ENCODE data around the gene TMEM269.

Gene TMEM269

DNA sequence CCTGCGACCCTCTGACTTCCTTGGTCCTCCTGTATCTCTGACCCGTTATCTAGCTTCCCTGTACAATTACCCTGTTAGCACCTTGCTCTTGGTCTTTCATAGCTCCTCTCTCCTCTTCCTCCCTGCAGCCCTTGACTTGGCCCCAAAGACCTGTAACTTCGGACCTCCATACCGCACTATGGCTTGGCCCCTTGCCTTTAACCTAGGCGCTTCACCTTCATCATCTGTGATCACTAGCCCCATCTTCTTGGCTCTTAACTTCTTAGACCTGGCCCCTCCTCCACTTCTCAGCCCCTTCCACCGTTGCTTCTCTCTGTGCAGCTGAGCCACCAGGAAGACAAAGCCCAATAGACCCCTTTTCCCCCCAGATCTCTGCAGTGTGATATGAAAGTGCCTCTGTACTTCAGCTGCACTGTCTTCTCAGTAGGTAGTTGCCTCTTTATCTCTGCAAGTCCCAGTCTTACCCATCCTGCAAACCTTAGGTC lies 62.4 kb downstream of the TMEM269 start:
- no peak for DNase-seq (ENCODE audit: low read depth in 1 of 2, low spot score in 1 of 2)

DNA sequence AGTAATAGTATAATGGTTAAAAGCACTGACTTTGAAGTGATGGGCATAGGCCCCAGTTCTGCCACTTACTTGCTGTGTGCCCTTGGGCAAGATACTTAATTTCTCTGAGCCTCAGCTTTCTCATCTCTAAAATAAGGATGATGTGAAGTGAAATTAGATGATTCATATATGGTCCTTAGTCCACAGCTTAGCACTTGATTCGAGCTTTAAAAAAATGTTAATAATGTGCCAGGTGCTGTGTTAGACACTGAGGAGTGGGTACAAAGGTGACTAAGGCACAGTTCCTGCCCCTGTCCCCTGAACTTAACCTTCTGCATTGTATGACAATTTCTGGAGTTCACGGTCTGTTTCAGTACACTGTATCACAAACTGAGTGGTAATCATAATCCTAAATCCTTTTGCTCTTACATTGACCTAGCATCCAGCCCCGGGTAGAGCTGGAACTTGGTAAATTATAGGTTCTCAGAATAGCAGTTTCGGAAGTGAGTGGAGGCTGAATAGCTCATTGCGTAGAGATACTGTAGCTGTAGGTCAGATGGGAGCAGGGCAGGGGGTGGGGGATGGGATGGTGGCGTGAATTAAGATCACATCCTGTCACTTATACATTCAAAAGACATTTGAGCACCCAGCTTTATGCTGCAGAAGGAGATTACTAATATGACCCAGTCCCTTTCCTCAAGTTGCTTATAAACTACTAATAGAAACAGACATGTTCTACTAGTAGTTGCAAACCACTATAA lies 63.1 kb downstream of the TMEM269 start:
- DNase-seq (ENCODE audit: low read depth in 1 of 2, low spot score in 1 of 2) = no peak

DNA sequence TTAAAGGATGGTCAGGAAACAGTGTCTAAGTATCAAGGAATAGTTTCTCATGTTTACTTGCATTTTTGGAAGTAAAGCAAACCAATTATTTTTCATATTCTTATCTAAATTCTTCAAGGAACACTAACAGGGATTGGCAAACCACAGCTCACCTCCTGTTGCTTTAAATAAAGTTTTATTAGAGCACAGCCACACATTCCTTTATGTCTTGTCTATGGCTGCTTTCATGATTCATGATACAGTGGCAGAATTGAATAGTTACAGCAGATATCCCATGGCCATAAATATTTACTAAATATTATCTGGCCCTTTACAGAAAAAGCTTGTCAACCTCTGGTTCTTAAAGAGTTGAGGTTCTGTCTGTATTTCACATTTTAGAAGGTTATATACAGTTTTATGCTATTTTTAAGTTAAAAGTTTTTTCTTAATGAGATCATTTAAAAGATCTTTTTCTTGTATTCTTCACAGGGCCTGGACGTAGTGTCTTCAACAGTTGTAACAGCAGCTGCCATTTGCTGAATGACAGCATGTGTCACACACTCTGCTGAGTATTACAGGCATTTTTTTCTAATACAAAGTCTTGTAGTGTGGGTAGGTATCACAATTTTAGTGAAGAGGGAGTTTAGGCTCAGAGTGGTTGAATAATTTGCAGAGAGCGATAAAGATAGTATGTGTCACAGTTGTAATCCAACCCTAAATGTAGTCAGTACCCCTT lies 64.2 kb downstream of the TMEM269 start:
- DNase-seq (ENCODE audit: low read depth in 1 of 2, low spot score in 1 of 2) = no peak

DNA sequence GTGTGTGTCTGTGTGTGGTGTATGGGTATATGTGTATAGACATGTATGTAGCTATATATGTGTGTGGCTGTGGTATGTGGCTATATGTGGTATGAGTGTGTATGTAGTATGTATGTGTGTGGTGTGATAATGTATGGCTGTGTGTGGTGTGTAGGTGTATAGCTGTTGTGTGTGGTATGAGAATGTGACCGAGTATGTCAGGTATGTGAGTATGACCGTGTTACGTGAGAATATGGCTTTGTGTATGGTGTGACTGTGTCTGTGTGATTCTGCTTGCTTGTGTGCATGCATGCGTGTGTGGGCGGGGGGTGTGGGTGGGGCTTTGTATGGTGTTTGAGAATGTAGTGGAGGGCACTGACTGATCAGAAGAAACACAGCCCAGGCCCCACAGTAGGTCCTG lies 65.2 kb downstream of the TMEM269 start:
- no peak for DNase-seq (ENCODE audit: low read depth in 1 of 2, low spot score in 1 of 2)

Measured in activated T-helper 1 cell treated with anti-CD3 and anti-CD28 coated beads, Interleukin-2, amount 50 U/mL, for 16 hours (primary cell).